ENCODE measurements around the gene LRRC55. TPM values are rescaled to one million over a fixed set of nuclear protein-coding genes. Genes with fewer than 3 reads are reported as not detected.

LRRC55 gene
- total RNA-seq (2014; rRNA removed; shearing (Covaris generic)): not detected in 2 replicates

GRCh38 chr11:57181678-57182305, at the start of gene LRRC55:
Gene LRRC55, plus strand, starts transcription at chr11:57181953. Its CDS starts 70 bp downstream, at chr11:57182023.
- no peak for DNase-seq (ENCODE audit: low spot score)

- no peak for DNase-seq (ENCODE audit: low spot score)
These were observed 48.3 kb upstream of the LRRC55 start for GRCh38 chr11:57133366-57134038.

GRCh38 chr11:57134284-57134683, 47.5 kb upstream of the LRRC55 start:
- DNase-seq (ENCODE audit: low spot score): no peak

- no peak for DNase-seq (ENCODE audit: low spot score)
These were observed 46.6 kb upstream of the LRRC55 start for GRCh38 chr11:57135020-57135751.

GRCh38 chr11:57140568-57140967, 41.2 kb upstream of the LRRC55 start:
- DNase-seq (ENCODE audit: low spot score): no peak

GRCh38 chr11:57143459-57143858, 38.3 kb upstream of the LRRC55 start:
- no peak for DNase-seq (ENCODE audit: low spot score)

- no peak for DNase-seq (ENCODE audit: low spot score)
These were observed 37.7 kb upstream of the LRRC55 start for GRCh38 chr11:57144075-57144474.

GRCh38 chr11:57144531-57145320, 37.0 kb upstream of the LRRC55 start:
- no peak for DNase-seq (ENCODE audit: low spot score)

GRCh38 chr11:57146301-57146700, 35.5 kb upstream of the LRRC55 start:
- DNase-seq (ENCODE audit: low spot score): no peak

- no peak for DNase-seq (ENCODE audit: low spot score)
These were observed 33.1 kb upstream of the LRRC55 start for GRCh38 chr11:57148621-57149020.

GRCh38 chr11:57150454-57150917, 31.3 kb upstream of the LRRC55 start:
- no peak for DNase-seq (ENCODE audit: low spot score)

GRCh38 chr11:57152134-57152533, 29.6 kb upstream of the LRRC55 start:
- DNase-seq (ENCODE audit: low spot score): no peak

GRCh38 chr11:57153448-57153847, 28.3 kb upstream of the LRRC55 start:
- no peak for DNase-seq (ENCODE audit: low spot score)

- no peak for DNase-seq (ENCODE audit: low spot score)
These were observed 27.0 kb upstream of the LRRC55 start for GRCh38 chr11:57154739-57155138.

- no peak for DNase-seq (ENCODE audit: low spot score)
These were observed 26.4 kb upstream of the LRRC55 start for GRCh38 chr11:57155400-57155799.

- DNase-seq (ENCODE audit: low spot score): no peak
These were observed 25.7 kb upstream of the LRRC55 start for GRCh38 chr11:57155838-57156607.

- no peak for DNase-seq (ENCODE audit: low spot score)
These were observed 24.8 kb upstream of the LRRC55 start for GRCh38 chr11:57156928-57157327.

GRCh38 chr11:57157624-57158023, 24.1 kb upstream of the LRRC55 start:
- DNase-seq (ENCODE audit: low spot score): no peak

- DNase-seq (ENCODE audit: low spot score): no peak
These were observed 23.6 kb upstream of the LRRC55 start for GRCh38 chr11:57158180-57158579.

- no peak for DNase-seq (ENCODE audit: low spot score)
These were observed 23.2 kb upstream of the LRRC55 start for GRCh38 chr11:57158599-57158998.

GRCh38 chr11:57160665-57161064, 21.1 kb upstream of the LRRC55 start:
- DNase-seq (ENCODE audit: low spot score): no peak

Measured in HT-29 (cell line).